Measurements from ENCODE around the gene M6PR. TPM values are rescaled to one million over a fixed set of nuclear protein-coding genes. Genes with fewer than 3 reads are reported as not detected.

Gene M6PR
- total and polyA plus RNA-seq, 10 of the 15 experiments (the other 5 are each of a cell fraction or from before 2014, with no cell fraction given) = 65.4 to 209 (median 139) TPM

GRCh38 chr12:8891976-8892375 lies 57.5 kb downstream of the M6PR start (continued):
- TF ChIP-seq ZBTB11 (CRISPR knock-in tag; IDR thresholded peaks at IDR 0.05) (no peak), BHLHE40 (IDR thresholded peaks at IDR 0.05; ENCODE audit: borderline replicate concordance in 1 of 2, low read depth in 2 of 2, low read length in 1 of 2) (no peak), HCFC1 (IDR thresholded peaks at IDR 0.05; ENCODE audit: low read length) (no peak)

Other genes with a start within 250 kb of the M6PR start
- not detected in 2 replicates for gene A2ML1, start 127.0 kb downstream of the M6PR start, total RNA-seq (2014; rRNA removed)
- gene A2ML1, start 127.0 kb downstream of the M6PR start, total RNA-seq (2014; rRNA removed; fragmentation: Illumina TruSeq; extraction: Trizol) = not detected in 2 replicates
- gene A2ML1, start 127.0 kb downstream of the M6PR start, total RNA-seq (2021) = not detected in 2 replicates
- not detected in 2 replicates for gene A2ML1, start 127.0 kb downstream of the M6PR start, polyA plus RNA-seq (2011; rRNA removed)
- not detected in 2 replicates for gene A2ML1, start 127.0 kb downstream of the M6PR start, polyA plus RNA-seq (2014; fragmentation: Illumina TruSeq; extraction: Trizol)
- gene A2ML1, start 127.0 kb downstream of the M6PR start, polyA plus RNA-seq (2014; fragmentation: Nextera tagmentation; extraction: Ambion mirVana) = not detected
- not detected in 2 replicates for gene A2ML1, start 127.0 kb downstream of the M6PR start, polyA plus RNA-seq (2014; rRNA removed)
- gene A2ML1, start 127.0 kb downstream of the M6PR start, polyA plus RNA-seq (2016; fragmentation: Nextera tagmentation; extraction: Ambion mirVana) = not detected
- 1.7 and 2.0 TPM in 2 replicates for gene PHC1, start 35.1 kb downstream of the M6PR start, total RNA-seq (2014; rRNA removed)
- 1.9 and 2.1 TPM in 2 replicates for gene PHC1, start 35.1 kb downstream of the M6PR start, total RNA-seq (2014; rRNA removed; fragmentation: Illumina TruSeq; extraction: Trizol)
- gene PHC1, start 35.1 kb downstream of the M6PR start, total RNA-seq (2021) = 3.1 and 5.2 TPM in 2 replicates
- 12.9 and 16.3 TPM in 2 replicates for gene PHC1, start 35.1 kb downstream of the M6PR start, polyA plus RNA-seq (2011; rRNA removed)
- gene PHC1, start 35.1 kb downstream of the M6PR start, polyA plus RNA-seq (2014; fragmentation: Illumina TruSeq; extraction: Trizol) = 3.6 and 4.2 TPM in 2 replicates
- under 1 TPM; 0.50 to 0.64 TPM for gene PHC1, start 35.1 kb downstream of the M6PR start, polyA plus RNA-seq (2014; fragmentation: Nextera tagmentation; extraction: Ambion mirVana)
- gene PHC1, start 35.1 kb downstream of the M6PR start, polyA plus RNA-seq (2014; rRNA removed) = 2.9 and 3.6 TPM in 2 replicates
- gene PHC1, start 35.1 kb downstream of the M6PR start, polyA plus RNA-seq (2016; fragmentation: Nextera tagmentation; extraction: Ambion mirVana) = 1 to 10 TPM; 1.5 to 2.4 TPM
- 3.3 and 5.2 TPM in 2 replicates for gene KLRG1, start 39.9 kb upstream of the M6PR start, total RNA-seq (2014; rRNA removed)
- 2.4 and 3.5 TPM in 2 replicates for gene KLRG1, start 39.9 kb upstream of the M6PR start, total RNA-seq (2014; rRNA removed; fragmentation: Illumina TruSeq; extraction: Trizol)
- gene KLRG1, start 39.9 kb upstream of the M6PR start, total RNA-seq (2021) = 2.1 and 2.3 TPM in 2 replicates
- gene KLRG1, start 39.9 kb upstream of the M6PR start, polyA plus RNA-seq (2011; rRNA removed) = 5.5 and 7.3 TPM in 2 replicates
- 3.4 and 3.7 TPM in 2 replicates for gene KLRG1, start 39.9 kb upstream of the M6PR start, polyA plus RNA-seq (2014; fragmentation: Illumina TruSeq; extraction: Trizol)
- gene KLRG1, start 39.9 kb upstream of the M6PR start, polyA plus RNA-seq (2014; fragmentation: Nextera tagmentation; extraction: Ambion mirVana) = 1 to 10 TPM; 6.3 to 6.5 TPM
- gene KLRG1, start 39.9 kb upstream of the M6PR start, polyA plus RNA-seq (2014; rRNA removed) = 2.4 and 2.7 TPM in 2 replicates
- 1 to 10 TPM; 4.0 to 4.5 TPM for gene KLRG1, start 39.9 kb upstream of the M6PR start, polyA plus RNA-seq (2016; fragmentation: Nextera tagmentation; extraction: Ambion mirVana)
- gene A2M, start 166.3 kb upstream of the M6PR start, total RNA-seq (2014; rRNA removed) = not detected in 2 replicates
- gene A2M, start 166.3 kb upstream of the M6PR start, total RNA-seq (2014; rRNA removed; fragmentation: Illumina TruSeq; extraction: Trizol) = not detected in 2 replicates
- gene A2M, start 166.3 kb upstream of the M6PR start, total RNA-seq (2021) = 2.0 and 3.5 TPM in 2 replicates
- 0.04 and 0.10 TPM in 2 replicates for gene A2M, start 166.3 kb upstream of the M6PR start, polyA plus RNA-seq (2011; rRNA removed)
- not detected in 2 replicates for gene A2M, start 166.3 kb upstream of the M6PR start, polyA plus RNA-seq (2014; fragmentation: Illumina TruSeq; extraction: Trizol)
- not detected for gene A2M, start 166.3 kb upstream of the M6PR start, polyA plus RNA-seq (2014; fragmentation: Nextera tagmentation; extraction: Ambion mirVana)
- gene A2M, start 166.3 kb upstream of the M6PR start, polyA plus RNA-seq (2014; rRNA removed) = 0.03 TPM in 1 of 2 replicates, not detected in the other
- gene A2M, start 166.3 kb upstream of the M6PR start, polyA plus RNA-seq (2016; fragmentation: Nextera tagmentation; extraction: Ambion mirVana) = under 1 TPM; 0.20 to 0.69 TPM

Data from GM12878 (cell line).